B cell (primary cell): ENCODE results near the gene BBS7. TPM values are rescaled to one million over a fixed set of nuclear protein-coding genes. Genes with fewer than 3 reads are reported as not detected.

Experiments used
- ATAC-seq: fragments of 200-7000 bp; cut with Tn5 transposase; one replicate; pipeline ENCODE4 v1.10.0; 2021; ENCODE audit warnings: low read depth, mild to moderate bottlenecking, moderate number of reproducible peaks, moderate library complexity
- CTCF ChIA-PET: fragments of 350-600 bp; sonication (Branson Sonifier 250); formaldehyde crosslinking; loops from one replicate; lab custom pipeline; 2021; ENCODE audit warnings: antibody characterized with exemption, inconsistent platforms; lab: Charles Lee
- POLR2A ChIA-PET: fragments of 350-600 bp; sonication (Branson Sonifier 250); formaldehyde crosslinking; loops from one replicate; lab custom pipeline; 2021; ENCODE audit warnings: antibody characterized with exemption; lab: Charles Lee
- DNase-seq: peaks from one replicate; pipeline ENCODE4 v3.0.0; 2013
- H2AFZ ChIP-seq: 2 replicates; pipeline ENCODE4 v1.6.1; 2012; ENCODE audit warnings: mild to moderate bottlenecking, low read depth, low read length; ENCODE audit not compliant: insufficient read depth, poor library complexity, severe bottlenecking
- H3K27ac ChIP-seq, 2 donors: 1 replicate in 1 of 2; 2 replicates in 1 of 2; pipeline ENCODE4 v1.5.1; 2012 to 2013; ENCODE audit warnings: low read length in 2 of 2, mild to moderate bottlenecking in 2 of 2, moderate library complexity in 1 of 2
- H3K27me3 ChIP-seq, 4 experiments: fragments of 200-600 bp in 1 of 4; sonication (generic) in 1 of 4; replicated peaks in 1 of 4; 1 replicate in 2 of 4; 2 replicates in 2 of 4; pipeline versions ENCODE4 v1.6.1 to v1.7.0; 2013 to 2016; ENCODE audit warnings: low read length in 3 of 4, mild to moderate bottlenecking in 2 of 4, mixed read lengths in 1 of 4, moderate library complexity in 1 of 4; ENCODE audit not compliant: insufficient read depth in 4 of 4, control insufficient read depth in 3 of 4; ENCODE audit errors: control extremely low read depth in 1 of 4
- H3K36me3 ChIP-seq, 2 experiments: replicated peaks in 1 of 2; 1 replicate in 1 of 2; 2 replicates in 1 of 2; pipeline versions ENCODE4 v1.6.1 to v1.7.1; 2013; ENCODE audit warnings: low read length in 1 of 2; ENCODE audit not compliant: insufficient read depth in 2 of 2, control insufficient read depth in 1 of 2; ENCODE audit errors: control extremely low read depth in 1 of 2, extremely low read depth in 1 of 2
- H3K4me1 ChIP-seq, 2 donors: fragments of 200-600 bp in 1 of 2; sonication (generic) in 1 of 2; 1 replicate in 1 of 2; 2 replicates in 1 of 2; pipeline versions ENCODE4 v1.5.1 to v1.6.1; 2013 to 2017; ENCODE audit warnings: low read length in 2 of 2; ENCODE audit not compliant: control insufficient read depth in 2 of 2, insufficient read depth in 2 of 2
- H3K4me2 ChIP-seq: replicated peaks from 2 replicates; pipeline ENCODE3; 2012; ENCODE audit warnings: mild to moderate bottlenecking, low read depth, low read length; ENCODE audit not compliant: poor library complexity, severe bottlenecking
- H3K4me3 ChIP-seq, 5 experiments: fragments of 200-600 bp in 1 of 5; sonication (generic) in 1 of 5; 1 replicate in 3 of 5; 2 replicates in 2 of 5; pipeline versions ENCODE4 v1.5.1 to v1.7.0; 2011 to 2016; ENCODE audit warnings: low read length in 4 of 5, mild to moderate bottlenecking in 4 of 5, low read depth in 2 of 5, control low read depth in 1 of 5, moderate library complexity in 1 of 5; ENCODE audit not compliant: insufficient read depth in 1 of 5; ENCODE audit errors: control extremely low read depth in 1 of 5, extremely low read depth in 1 of 5
- H3K79me2 ChIP-seq: fragments of 200-600 bp; sonication (generic); one replicate; pipeline ENCODE4 v1.6.0; 2016; ENCODE audit warnings: low read length; ENCODE audit not compliant: control insufficient read depth, insufficient read depth
- H3K9ac ChIP-seq: fragments of 200-600 bp; sonication (generic); 2 replicates; pipeline ENCODE4 v1.6.1; 2017; ENCODE audit warnings: mild to moderate bottlenecking, low read length, moderate library complexity
- H3K9me3 ChIP-seq, 3 donors: one replicate each; pipeline versions ENCODE4 v1.6.1 to v1.7.1; 2013; ENCODE audit warnings: low read length in 2 of 3; ENCODE audit not compliant: control insufficient read depth in 2 of 3, insufficient read depth in 1 of 3; ENCODE audit errors: control extremely low read depth in 1 of 3
- H4K20me1 ChIP-seq: 2 replicates; pipeline ENCODE4 v1.6.0; 2012; ENCODE audit warnings: mild to moderate bottlenecking, low read length; ENCODE audit not compliant: insufficient read depth, control insufficient read depth, poor library complexity, severe bottlenecking
- H3K27ac Mint-ChIP-seq: one replicate; pipeline ENCODE4 v1.8.0; 2021; ENCODE audit warnings: mixed read lengths
- H3K27me3 Mint-ChIP-seq: one replicate; pipeline ENCODE4 v1.8.0; 2021; ENCODE audit warnings: mixed read lengths
- H3K4me1 Mint-ChIP-seq: one replicate; pipeline ENCODE4 v1.8.0; 2021; ENCODE audit warnings: mixed read lengths
- H3K4me3 Mint-ChIP-seq: one replicate; pipeline ENCODE4 v1.8.0; 2021; ENCODE audit warnings: mixed read lengths
- H3K9me3 Mint-ChIP-seq: one replicate; pipeline ENCODE4 v1.8.0; 2022; ENCODE audit warnings: mixed read lengths; ENCODE audit not compliant: insufficient read depth
- CTCF ChIP-seq: fragments of 200-600 bp; IDR thresholded peaks from one replicate; pipeline ENCODE4 v1.8.0; 2022; ENCODE audit warnings: antibody characterized with exemption, mild to moderate bottlenecking
- EZH2 ChIP-seq: IDR thresholded peaks from 2 replicates; pipeline ENCODE4 v1.6.1; 2012; ENCODE audit warnings: borderline replicate concordance, low read depth, mild to moderate bottlenecking, moderate library complexity, low read length; ENCODE audit not compliant: insufficient read depth, poor library complexity, severe bottlenecking
- WGBS: methylation state at CpG from one replicate; pipeline ENCODE4 v1.1.5; 2013; ENCODE audit warnings: missing lambda C conversion rate; ENCODE audit not compliant: insufficient coverage; 5-methylcytosine and 5-hydroxymethylcytosine counted together
- intact Hi-C: fragments of 100-400 bp; cut with micrococcal nuclease; formaldehyde crosslinking; loops from one replicate; pipeline ENCODE4 v1.10.0; 2022
- polyA plus RNA-seq: library from polyadenylated mRNA; depleted of rRNA; stranded (reverse); fragments of >200 nt; gene quantifications from 2 replicates; pipeline ENCODE4 v1.2.3, GENCODE V29; 2012
- total RNA-seq, 2 donors: library from RNA; stranded (reverse); fragments of 120-200 nt in 1 of 2; gene quantifications; 1 replicate in 1 of 2; 2 replicates in 1 of 2; pipeline versions ENCODE4 v1.2.3 to v1.2.4, GENCODE V29; 2013 to 2022

Gene BBS7
- total and polyA plus RNA-seq, 2 donors (not counting 1 experiment from before 2014, with no cell fraction given): 4.3 to 9.1 TPM

GRCh38 chr4:121838136-121838535 lies 32.1 kb downstream of the BBS7 start:
- Histone ChIP-seq H4K20me1 (no peaks in the 10 kb centered on the region), H2AFZ (no peak overlapping the region), H3K4me2 (no peak overlapping the region), H3K36me3 (peaks cover 0 to 8% of the 10 kb centered on the region in 2 experiments), H3K9ac (no peak overlapping the region), H3K27me3 (no peaks in the 10 kb centered on the region), H3K27ac (no peak overlapping the region), H3K4me3 (no peak overlapping the region), H3K79me2 (no peaks in the 10 kb centered on the region), H3K4me1 (no peaks in the 10 kb centered on the region), H3K9me3 (no peaks in the 10 kb centered on the region)
- no peak overlapping the region for H3K4me3 Mint-ChIP-seq
- intact Hi-C loops: no loop called here
- H3K27me3 Mint-ChIP-seq: no peaks in the 10 kb centered on the region
- H3K27ac Mint-ChIP-seq: no peak overlapping the region
- TF ChIP-seq CTCF (no peak), EZH2 (no peak)
- ChIA-PET CTCF (no interaction called here), POLR2A (no interaction called here)
- DNase-seq (no peak), ATAC-seq (no peak)
- H3K9me3 Mint-ChIP-seq: no peaks in the 10 kb centered on the region
- H3K4me1 Mint-ChIP-seq: no peaks in the 10 kb centered on the region

GRCh38 chr4:121829511-121829910 lies 40.8 kb downstream of the BBS7 start:
- intact Hi-C loops: no loop called here
- no peaks in the 10 kb centered on the region for H4K20me1 ChIP-seq

More at GRCh38 chr4:121829511-121829910, 40.8 kb downstream of the BBS7 start:
- Histone ChIP-seq H3K27me3 (no peaks in the 10 kb centered on the region), H3K4me3 (no peak overlapping the region), H3K4me2 (no peak overlapping the region), H3K36me3 (peaks cover 2 to 3% of the 10 kb centered on the region in 2 experiments), H3K27ac (no peak overlapping the region), H3K79me2 (no peaks in the 10 kb centered on the region), H2AFZ (no peak overlapping the region), H3K9ac (no peak overlapping the region), H3K9me3 (no peaks in the 10 kb centered on the region), H3K4me1 (no peaks in the 10 kb centered on the region)
- no peak overlapping the region for H3K4me3 Mint-ChIP-seq
- no peak overlapping the region for H3K27ac Mint-ChIP-seq
- no peaks in the 10 kb centered on the region for H3K27me3 Mint-ChIP-seq
- no peak for TF ChIP-seq EZH2
- TF ChIP-seq CTCF: no peak
- 97% methylated on average over 4 of the region's 5 CpGs for whole genome bisulfite sequencing
- no peaks in the 10 kb centered on the region for H3K9me3 Mint-ChIP-seq
- ChIA-PET CTCF (no interaction called here), POLR2A (no interaction called here)
- ATAC-seq (no peak), DNase-seq (no peak)
- H3K4me1 Mint-ChIP-seq: no peaks in the 10 kb centered on the region
